ENCODE results near the gene EDDM13.

GRCh38 chr19:56270676-56271075, 1.9 kb upstream of the EDDM13 start:
- TF ChIP-seq CTCF (IDR thresholded peaks at IDR 0.05) (no peak), EZH2phosphoT487 (IDR thresholded peaks at IDR 0.05) (no peak), EZH2 (IDR thresholded peaks at IDR 0.05) (no peak)
